ENCODE results near the gene DDX6.

GRCh38 chr11:118715245-118715831, 75.6 kb downstream of the DDX6 start:
- TF ChIP-seq, protein P1, sequence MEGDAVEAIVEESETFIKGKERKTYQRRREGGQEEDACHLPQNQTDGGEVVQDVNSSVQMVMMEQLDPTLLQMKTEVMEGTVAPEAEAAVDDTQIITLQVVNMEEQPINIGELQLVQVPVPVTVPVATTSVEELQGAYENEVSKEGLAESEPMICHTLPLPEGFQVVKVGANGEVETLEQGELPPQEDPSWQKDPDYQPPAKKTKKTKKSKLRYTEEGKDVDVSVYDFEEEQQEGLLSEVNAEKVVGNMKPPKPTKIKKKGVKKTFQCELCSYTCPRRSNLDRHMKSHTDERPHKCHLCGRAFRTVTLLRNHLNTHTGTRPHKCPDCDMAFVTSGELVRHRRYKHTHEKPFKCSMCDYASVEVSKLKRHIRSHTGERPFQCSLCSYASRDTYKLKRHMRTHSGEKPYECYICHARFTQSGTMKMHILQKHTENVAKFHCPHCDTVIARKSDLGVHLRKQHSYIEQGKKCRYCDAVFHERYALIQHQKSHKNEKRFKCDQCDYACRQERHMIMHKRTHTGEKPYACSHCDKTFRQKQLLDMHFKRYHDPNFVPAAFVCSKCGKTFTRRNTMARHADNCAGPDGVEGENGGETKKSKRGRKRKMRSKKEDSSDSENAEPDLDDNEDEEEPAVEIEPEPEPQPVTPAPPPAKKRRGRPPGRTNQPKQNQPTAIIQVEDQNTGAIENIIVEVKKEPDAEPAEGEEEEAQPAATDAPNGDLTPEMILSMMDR (IDR thresholded peaks at IDR 0.05): no peak
- TF ChIP-seq POLR2A (IDR thresholded peaks at IDR 0.05) (no peak), EP300 (IDR thresholded peaks at IDR 0.05) (no peak)
